NCI-H2081 treated with DMSO at 0.1 percent for 48 hours (cell line): Measurements from ENCODE around the gene RAD54L.
"Not testable (repeated sequence)": the region's sequence is repeated elsewhere in the genome, so short reads cannot be mapped to it uniquely, and the experiment has no call there.

ENCODE experiments used
- DNase-seq: peaks from one replicate; lab custom pipeline; 2025; lab: John Stamatoyannopoulos, UW

Gene RAD54L

DNA sequence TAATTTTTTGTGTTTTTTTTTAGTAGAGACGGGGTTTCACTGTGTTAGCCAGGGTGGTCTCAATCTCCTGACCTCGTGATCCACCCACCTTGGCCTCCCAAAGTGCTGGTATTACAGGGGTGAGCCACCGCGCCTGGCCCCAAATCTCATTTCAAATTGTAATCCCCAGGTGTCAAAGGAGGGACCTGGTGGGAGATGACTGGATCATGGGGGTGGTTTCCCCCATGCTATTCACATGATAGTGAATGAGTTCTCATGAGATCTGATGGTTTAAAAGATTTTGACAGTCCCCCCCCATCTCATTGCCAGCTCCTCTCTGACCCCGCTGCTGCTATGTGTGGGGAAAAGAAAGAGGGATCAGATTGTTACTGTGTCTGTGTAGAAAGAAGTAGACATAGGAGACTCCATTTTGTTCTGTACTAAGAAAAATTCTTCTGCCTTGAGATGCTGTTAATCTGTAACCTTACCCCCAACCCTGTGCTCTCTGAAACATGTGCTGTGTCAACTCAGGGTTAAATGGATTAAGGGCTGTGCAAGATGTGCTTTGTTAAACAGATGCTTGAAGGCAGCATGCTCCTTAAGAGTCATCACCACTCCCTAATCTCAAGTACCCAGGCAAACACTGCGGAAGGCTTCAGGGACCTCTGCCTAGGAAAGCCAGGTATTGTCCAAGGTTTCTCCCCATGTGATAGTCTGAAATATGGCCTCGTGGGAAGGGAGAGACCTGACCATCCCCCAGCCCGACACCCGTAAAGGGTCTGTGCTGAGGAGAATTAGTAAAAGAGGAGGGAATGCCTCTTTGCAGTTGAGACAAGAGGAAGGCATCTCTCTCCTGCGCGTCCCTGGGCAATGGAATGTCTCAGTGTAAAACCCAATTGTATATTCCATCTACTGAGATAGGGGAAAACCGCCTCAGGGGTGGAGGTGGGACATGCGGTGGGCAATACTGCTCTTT lies 72.7 kb downstream of the RAD54L start:
- DNase-seq = not testable (repeated sequence)

DNA sequence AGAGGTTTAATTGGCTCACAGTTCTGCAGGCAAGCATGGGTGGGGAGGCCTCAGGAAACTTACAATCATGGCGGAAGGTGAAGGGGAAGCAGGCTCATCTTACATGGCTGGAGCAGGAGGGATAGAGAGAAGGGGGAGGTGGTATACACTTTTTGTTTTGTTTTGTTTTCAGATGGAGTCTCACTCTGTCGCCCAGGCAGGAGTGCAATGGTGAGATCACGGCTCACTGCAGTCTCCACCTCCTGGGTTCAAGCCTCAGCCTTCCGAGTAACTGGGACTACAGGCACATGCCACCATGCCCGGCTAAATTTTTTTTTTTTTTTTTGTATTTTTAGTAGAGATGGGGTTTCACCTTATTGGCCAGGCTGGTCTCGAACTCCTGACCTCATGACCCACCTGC lies 74.6 kb downstream of the RAD54L start:
- not testable (repeated sequence) for DNase-seq

DNA sequence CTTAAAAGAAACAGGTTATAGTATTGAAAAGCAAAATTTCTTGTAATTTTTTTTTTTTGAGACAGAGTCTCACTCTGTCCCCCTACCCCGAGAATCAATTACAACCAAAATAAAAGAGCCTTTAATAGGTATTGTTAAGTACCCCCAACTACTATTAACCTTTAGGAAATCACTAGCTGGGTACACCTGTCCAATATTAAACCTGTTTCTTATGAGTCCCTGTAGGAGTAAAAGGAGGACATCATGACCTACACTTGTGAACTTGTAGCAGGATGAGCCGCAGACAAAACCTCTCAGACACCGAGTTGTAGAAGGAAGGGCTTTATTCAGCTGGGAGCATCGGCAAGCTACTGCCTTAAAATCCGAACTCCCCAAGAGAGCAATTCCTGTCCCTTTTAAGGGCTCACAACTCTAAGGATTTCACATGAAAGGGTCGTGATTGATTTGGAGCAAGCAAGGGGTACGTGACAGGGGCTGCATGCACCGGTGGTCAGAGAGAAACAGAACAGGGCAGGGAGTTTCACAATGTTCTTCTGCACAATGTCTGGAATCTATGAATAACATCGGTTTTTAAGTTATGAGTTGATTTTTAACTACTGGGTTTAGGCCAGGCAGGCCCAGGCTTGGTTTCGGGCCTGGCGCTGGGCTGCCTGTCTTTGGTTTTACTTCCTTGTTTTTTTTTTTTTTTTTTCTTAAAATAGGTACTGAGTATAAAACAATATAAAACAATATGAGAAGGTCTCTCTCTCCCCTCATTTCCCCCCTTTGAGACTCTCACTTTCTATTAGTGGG lies 77.9 kb downstream of the RAD54L start:
- not testable (repeated sequence) for DNase-seq
